ENCODE data around the gene CDPF1.
"Not testable (repeated sequence)": the region's sequence is repeated elsewhere in the genome, so short reads cannot be mapped to it uniquely, and the experiment has no call there.

CDPF1 gene

GRCh38 chr22:46226577-46226976, 23.5 kb downstream of the CDPF1 start:
- no peak for DNase-seq (ENCODE audit: low read depth in 1 of 2, low spot score in 1 of 2)

- DNase-seq (ENCODE audit: low read depth in 1 of 2, low spot score in 1 of 2) = no peak
Observed at GRCh38 chr22:46225631-46226030, 24.5 kb downstream of the CDPF1 start.

GRCh38 chr22:46224898-46225290, 25.2 kb downstream of the CDPF1 start:
- DNase-seq (ENCODE audit: low read depth in 1 of 2, low spot score in 1 of 2) = no peak

DNA sequence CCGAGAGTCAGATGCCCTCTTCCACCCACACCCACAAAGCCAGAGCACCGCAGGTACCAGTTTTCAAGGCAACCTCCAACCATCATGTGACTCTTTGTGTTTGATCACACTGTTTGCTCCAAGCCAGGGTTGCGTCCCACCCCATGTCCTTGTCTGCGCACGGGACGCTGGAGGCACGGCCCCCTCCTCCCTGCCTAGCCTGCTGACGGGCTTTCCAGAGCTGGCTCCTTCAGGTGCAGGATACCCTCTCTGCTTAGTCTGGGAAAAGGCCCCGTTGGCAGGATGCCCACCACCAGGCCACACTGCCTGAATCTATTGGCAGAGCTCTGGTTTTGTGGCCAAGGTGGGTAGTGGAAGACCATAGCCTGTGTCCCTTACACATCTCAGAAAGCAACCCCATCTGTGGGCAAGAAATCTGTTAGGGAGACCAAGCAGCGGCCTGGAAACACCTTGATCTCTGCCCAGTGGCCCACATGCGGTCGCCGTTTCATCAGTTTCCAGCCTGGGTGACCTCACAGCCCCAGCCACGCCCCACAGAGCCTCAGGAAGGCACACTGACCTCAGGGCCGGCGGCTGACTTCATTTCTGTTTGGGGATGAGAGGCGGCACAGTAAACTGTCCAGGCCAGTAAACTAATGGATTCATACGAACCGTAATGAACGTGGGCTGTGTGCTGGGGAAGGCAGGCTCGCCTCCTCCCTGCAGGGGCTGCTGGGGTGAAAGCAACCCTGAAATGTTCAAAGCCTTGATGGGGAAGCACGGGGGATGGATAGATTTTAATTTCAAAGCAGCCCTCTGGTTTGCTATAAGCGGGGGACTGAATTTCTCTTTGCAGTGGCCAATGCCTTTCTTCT, 25.8 kb downstream of the CDPF1 start:
- DNase-seq (ENCODE audit: low read depth in 1 of 2, low spot score in 1 of 2) = no peak

DNA sequence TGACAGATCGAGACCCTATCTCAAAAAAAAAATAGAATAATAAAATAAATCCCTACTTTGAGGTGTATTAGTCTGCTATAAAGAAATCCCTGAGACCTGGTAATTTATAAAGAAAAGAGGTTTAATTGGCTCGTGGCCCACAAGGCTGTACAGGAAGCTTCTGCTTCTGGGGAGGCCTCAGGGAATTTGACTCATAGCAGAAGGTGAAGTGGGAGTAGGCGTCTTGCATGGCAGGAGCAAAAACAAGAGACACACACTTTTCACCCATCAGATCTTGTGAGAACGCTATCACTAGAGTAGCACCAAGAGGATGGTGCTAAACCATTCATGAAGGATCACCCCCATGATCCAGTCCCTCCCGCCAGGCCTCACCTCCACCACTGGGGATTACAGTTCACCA, 29.2 kb downstream of the CDPF1 start:
- DNase-seq (ENCODE audit: low read depth in 1 of 2, low spot score in 1 of 2) = no peak

GRCh38 chr22:46219636-46220035, 30.5 kb downstream of the CDPF1 start:
- DNase-seq (ENCODE audit: low read depth in 1 of 2, low spot score in 1 of 2) = no peak

GRCh38 chr22:46214616-46215015, 35.5 kb downstream of the CDPF1 start:
- no peak for DNase-seq (ENCODE audit: low read depth in 1 of 2, low spot score in 1 of 2)

DNA sequence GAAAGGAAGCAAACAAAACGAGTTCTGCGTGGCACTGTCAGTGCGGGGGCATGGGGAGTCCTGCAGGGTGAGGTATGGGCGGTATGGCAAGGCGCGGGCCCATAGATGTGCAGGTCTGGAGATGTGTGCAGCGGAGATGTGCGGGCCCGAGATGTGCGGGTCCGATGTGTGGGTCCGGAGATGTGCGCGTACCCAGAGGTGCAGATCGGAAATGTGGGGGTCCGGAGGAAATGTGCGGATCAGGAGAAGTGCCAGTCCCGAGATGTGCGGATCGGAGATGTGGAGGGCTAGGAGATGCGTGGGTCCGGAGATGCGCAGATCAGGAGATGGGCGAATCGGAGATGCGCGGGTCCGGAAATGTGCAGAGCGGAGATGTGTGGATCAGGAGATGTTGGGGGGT, 35.9 kb downstream of the CDPF1 start:
- no peak for DNase-seq (ENCODE audit: low read depth in 1 of 2, low spot score in 1 of 2)

DNA sequence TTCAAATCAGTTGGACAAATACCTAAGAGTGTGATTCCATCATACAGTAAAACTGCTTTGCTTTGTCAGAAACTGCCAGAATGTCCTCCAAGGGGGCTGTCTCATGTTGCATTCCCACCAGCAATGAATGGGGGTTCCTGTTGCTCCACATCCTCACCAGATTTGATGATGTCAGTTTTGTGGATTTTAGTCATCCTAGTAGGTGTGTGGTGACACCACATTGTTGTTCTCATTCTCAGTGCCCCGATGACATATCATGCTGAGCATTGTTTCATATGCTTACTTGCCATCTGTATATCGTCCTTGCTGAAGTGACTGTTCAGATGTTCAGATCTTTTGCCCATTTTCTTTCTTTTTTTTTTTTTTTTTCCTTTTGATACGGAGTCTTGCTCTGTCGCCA, 37.0 kb downstream of the CDPF1 start:
- DNase-seq (ENCODE audit: low read depth in 1 of 2, low spot score in 1 of 2) = no peak

GRCh38 chr22:46212195-46212594, 37.9 kb downstream of the CDPF1 start:
- DNase-seq (ENCODE audit: low read depth in 1 of 2, low spot score in 1 of 2) = no peak

DNA sequence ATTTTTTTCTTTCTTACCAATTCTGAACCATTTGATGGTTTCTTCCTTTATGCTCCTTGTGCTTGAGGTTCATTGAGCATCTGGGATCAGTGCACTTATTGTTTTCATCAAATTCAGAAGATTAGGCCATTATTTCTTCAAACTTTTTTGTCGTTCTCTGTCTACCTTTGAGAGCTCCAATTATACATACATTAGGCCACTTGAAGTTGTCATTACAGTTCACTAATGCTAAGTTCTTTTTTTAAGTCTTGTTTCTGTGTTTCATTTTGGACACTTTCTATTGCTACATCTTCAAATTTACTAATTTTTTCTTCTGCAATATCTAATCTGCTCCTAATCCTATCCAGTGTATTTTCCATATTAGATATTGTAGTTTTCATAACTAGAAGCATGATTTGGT, 40.8 kb downstream of the CDPF1 start:
- no peak for DNase-seq (ENCODE audit: low read depth in 1 of 2, low spot score in 1 of 2)

DNA sequence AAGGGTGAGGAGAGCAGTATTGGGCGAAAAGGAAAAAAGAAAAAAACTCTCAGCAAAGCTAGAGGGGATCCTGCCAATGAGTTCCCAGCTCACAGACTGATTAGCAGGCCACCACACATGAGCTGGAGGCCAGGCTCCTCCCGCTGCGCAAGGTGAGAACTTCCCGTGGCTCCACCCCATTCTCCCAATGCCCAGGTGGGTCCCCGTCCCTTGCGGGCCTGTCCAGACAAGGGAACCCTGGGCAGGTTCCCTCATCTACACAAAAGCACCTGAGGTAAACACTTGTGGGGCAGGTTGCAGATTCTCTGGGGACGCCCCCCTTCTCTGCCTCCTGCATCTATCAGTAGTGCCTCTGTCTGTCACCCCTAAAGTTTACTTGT, 46.5 kb downstream of the CDPF1 start:
- DNase-seq (ENCODE audit: low read depth in 1 of 2, low spot score in 1 of 2) = no peak

GRCh38 chr22:46202897-46203600, 47.0 kb downstream of the CDPF1 start:
- DNase-seq (ENCODE audit: low read depth in 1 of 2, low spot score in 1 of 2) = no peak

DNA sequence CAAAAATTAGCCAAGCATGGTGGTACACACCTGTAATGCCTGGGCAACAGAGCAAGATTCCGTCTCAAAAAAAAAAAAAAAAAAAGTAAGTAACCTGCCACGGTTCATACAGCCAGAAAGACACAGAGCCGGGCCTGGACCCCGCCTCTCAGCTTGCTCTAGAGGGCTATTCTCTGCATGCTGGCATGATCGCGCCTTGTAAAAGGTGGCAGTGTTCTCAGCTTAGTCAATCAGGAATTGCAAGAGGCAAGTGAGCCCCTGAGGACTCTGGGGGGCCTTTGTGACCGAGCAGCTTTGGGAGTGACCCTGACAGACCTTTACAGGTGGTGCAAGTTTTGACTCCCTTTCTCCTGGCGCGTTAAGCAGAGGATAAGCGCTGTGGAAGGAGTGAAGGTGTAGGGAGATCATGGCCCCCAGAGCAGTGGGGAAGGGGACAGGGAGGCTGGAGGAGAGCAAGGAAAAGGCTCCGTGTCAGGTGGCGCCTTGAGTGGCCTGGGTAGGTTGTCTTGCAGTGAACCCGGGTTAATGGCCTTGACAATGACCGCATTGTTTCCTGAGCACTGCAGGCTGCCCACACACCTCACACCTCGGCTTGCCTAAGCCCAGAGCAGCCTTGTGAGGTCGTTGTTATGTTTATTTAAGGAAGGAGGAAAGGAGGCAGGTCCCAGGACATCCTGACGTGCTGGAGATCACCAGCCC, 48.9 kb downstream of the CDPF1 start:
- DNase-seq (ENCODE audit: low read depth in 1 of 2, low spot score in 1 of 2) = no peak

DNA sequence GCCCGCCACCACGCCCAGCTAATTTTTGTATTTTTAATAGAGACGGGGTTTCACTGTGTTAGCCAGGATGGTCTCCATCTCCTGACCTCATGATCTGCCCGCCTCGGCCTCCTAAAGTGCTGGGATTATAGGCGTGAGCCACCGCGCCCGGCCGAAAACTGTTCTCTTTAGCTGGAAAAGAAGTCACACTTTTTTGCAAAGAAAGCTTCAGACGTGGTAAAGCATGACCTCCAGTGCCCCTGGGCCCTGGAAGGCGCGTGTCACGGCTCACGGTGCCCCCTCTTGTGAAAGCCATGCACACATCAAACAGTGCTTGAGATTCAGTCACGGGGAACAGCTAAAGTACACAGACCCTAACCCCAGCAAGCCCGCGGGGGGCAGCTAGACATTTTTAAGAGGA, 51.3 kb downstream of the CDPF1 start:
- not testable (repeated sequence) for DNase-seq (ENCODE audit: low read depth in 1 of 2, low spot score in 1 of 2)

DNA sequence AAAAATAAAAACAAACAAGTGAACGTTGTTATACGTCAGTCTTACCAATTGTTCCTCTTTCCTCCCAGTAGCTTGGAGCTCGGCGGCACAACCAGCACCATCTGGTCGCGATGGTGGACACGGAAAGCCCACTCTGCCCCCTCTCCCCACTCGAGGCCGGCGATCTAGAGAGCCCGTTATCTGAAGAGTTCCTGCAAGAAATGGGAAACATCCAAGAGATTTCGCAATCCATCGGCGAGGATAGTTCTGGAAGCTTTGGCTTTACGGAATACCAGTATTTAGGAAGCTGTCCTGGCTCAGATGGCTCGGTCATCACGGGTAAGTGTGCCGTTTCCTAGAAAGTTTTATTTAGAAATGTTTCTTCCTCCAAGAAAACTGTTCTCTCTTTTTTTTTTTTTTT, 51.8 kb downstream of the CDPF1 start:
- DNase-seq (ENCODE audit: low read depth in 1 of 2, low spot score in 1 of 2) = no peak

- DNase-seq (ENCODE audit: low read depth in 1 of 2, low spot score in 1 of 2) = no peak
Observed at GRCh38 chr22:46196278-46196677, 53.8 kb downstream of the CDPF1 start.

DNA sequence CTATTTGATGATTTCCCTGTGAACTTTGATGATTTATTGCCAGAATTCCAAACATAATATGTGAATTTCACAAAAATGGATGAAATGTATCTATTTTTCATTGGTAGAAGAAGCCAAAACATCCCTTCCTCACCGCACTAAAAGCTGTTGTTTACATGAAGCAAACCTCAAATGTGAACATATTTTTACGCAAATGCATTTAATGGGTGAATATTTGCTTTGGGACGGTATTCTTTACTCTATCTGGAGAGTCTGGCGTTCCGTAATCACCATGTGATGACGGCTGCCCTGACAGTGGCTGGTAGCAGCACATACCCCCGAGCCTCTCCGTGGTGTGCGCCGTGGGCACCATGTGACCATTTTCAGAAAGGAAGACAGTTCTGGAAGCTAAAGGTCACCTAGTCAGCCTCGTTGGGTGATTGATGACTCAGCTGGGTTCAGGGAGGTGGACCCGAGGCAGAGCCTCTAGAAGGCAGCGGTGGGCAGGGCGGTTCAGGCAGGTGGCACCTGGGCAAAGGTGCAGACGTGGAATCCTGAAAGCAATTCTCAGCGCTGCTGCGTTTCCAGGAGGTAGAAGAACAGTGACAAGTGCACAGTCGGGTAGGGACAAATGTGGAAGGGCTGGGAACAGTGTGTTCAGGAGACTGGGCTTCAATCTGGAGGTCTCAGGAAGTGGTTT, 54.5 kb downstream of the CDPF1 start:
- no peak for DNase-seq (ENCODE audit: low read depth in 1 of 2, low spot score in 1 of 2)
